IMR-90 (cell line): ENCODE measurements around the gene DLG4. TPM values are rescaled to one million over a fixed set of nuclear protein-coding genes. Genes with fewer than 3 reads are reported as not detected.

Experiments used
- ATAC-seq: fragments of 200-7000 bp; cut with Tn5 transposase; 2 replicates; pipeline ENCODE4 v1.9.1; 2020; ENCODE audit warnings: low read depth, mild to moderate bottlenecking, moderate library complexity
- BruUV-seq: library from RNA; stranded (reverse); fragments of 400-500 nt; replicated peaks from 2 replicates; lab custom pipeline; 2021; lab: Mats Ljungman, UMichigan
- CTCF ChIA-PET: fragments of 300-600 bp; formaldehyde crosslinking; extraction: SDS; loops from one replicate; lab custom pipeline; 2021; ENCODE audit warnings: antibody characterized with exemption; lab: Yijun Ruan, JAX
- POLR2A ChIA-PET: fragments of 300-600 bp; sonication (Branson Sonifier 250); formaldehyde crosslinking; loops from one replicate; lab custom pipeline; 2022; ENCODE audit warnings: antibody characterized with exemption; ENCODE audit not compliant: unreplicated experiment; lab: Charles Lee
- DNase-seq: peaks from one replicate; pipeline ENCODE4 v3.0.0; 2013
- H2AFZ ChIP-seq: replicated peaks from 2 replicates; pipeline ENCODE3; 2013; ENCODE audit warnings: low read length, mild to moderate bottlenecking; ENCODE audit not compliant: poor library complexity
- H2AK5ac ChIP-seq: 2 replicates; pipeline ENCODE4 v1.6.1; 2013; ENCODE audit warnings: low read depth, low read length, inconsistent platforms
- H2AK9ac ChIP-seq: replicated peaks from 2 replicates; pipeline ENCODE3; 2013; ENCODE audit warnings: mild to moderate bottlenecking, low read depth, low read length, moderate library complexity; ENCODE audit not compliant: poor library complexity
- H2BK120ac ChIP-seq: 2 replicates; pipeline ENCODE4 v1.6.1; 2013; ENCODE audit warnings: low read depth, low read length, inconsistent platforms
- H2BK15ac ChIP-seq: 3 replicates; pipeline ENCODE4 v1.6.1; 2013; ENCODE audit warnings: low read depth, low read length, inconsistent platforms
- H2BK20ac ChIP-seq: 2 replicates; pipeline ENCODE4 v1.6.1; 2013; ENCODE audit warnings: low read depth, mild to moderate bottlenecking, inconsistent platforms, low read length, moderate library complexity
- H2BK5ac ChIP-seq: 2 replicates; pipeline ENCODE4 v1.6.1; 2013; ENCODE audit warnings: mild to moderate bottlenecking, low read depth, low read length, inconsistent platforms; ENCODE audit not compliant: poor library complexity, severe bottlenecking
- H3K14ac ChIP-seq: replicated peaks from 2 replicates; pipeline ENCODE4 v1.6.1; 2013; ENCODE audit warnings: low read depth, low read length, inconsistent platforms
- H3K18ac ChIP-seq: 2 replicates; pipeline ENCODE4 v1.6.1; 2013; ENCODE audit warnings: low read depth, low read length, control low read depth
- H3K23ac ChIP-seq: 2 replicates; pipeline ENCODE4 v1.6.1; 2013; ENCODE audit warnings: low read depth, low read length, inconsistent platforms
- H3K27ac ChIP-seq: 2 replicates; pipeline ENCODE4 v1.5.1; 2013; ENCODE audit warnings: mild to moderate bottlenecking, control low read depth, low read length; ENCODE audit not compliant: insufficient read depth
- H3K27me3 ChIP-seq: 2 replicates; pipeline ENCODE4 v1.6.1; 2013; ENCODE audit warnings: low read length; ENCODE audit not compliant: control insufficient read depth, insufficient read depth
- H3K36me3 ChIP-seq: 2 replicates; pipeline ENCODE4 v1.6.1; 2013; ENCODE audit warnings: low read length, mixed read lengths; ENCODE audit not compliant: control insufficient read depth, insufficient read depth
- H3K4ac ChIP-seq: 2 replicates; pipeline ENCODE4 v1.6.1; 2013; ENCODE audit warnings: low read depth, low read length, inconsistent platforms
- H3K4me1 ChIP-seq: 2 replicates; pipeline ENCODE4 v1.6.1; 2013; ENCODE audit warnings: low read length, mixed read lengths; ENCODE audit not compliant: control insufficient read depth, insufficient read depth
- H3K4me2 ChIP-seq: 2 replicates; pipeline ENCODE4 v1.6.1; 2013; ENCODE audit warnings: low read depth, mild to moderate bottlenecking, control low read depth, low read length, moderate library complexity
- H3K4me3 ChIP-seq: 2 replicates; pipeline ENCODE4 v1.5.1; 2013; ENCODE audit warnings: low read depth, mild to moderate bottlenecking, control low read depth, low read length, moderate library complexity; ENCODE audit not compliant: insufficient read depth
- H3K56ac ChIP-seq: 2 replicates; pipeline ENCODE4 v1.6.1; 2013; ENCODE audit warnings: low read length, inconsistent platforms; ENCODE audit not compliant: insufficient read depth; ENCODE audit errors: extremely low read depth
- H3K79me1 ChIP-seq, 2 experiments: 2 replicates each; pipeline ENCODE4 v1.6.1; 2013; ENCODE audit warnings: low read length in 2 of 2, inconsistent platforms in 1 of 2, low read depth in 1 of 2
- H3K9ac ChIP-seq: 2 replicates; pipeline ENCODE4 v1.6.1; 2013; ENCODE audit warnings: low read depth, low read length, control low read depth
- H3K9me1 ChIP-seq: 2 replicates; pipeline ENCODE4 v1.6.1; 2013; ENCODE audit warnings: low read length, inconsistent platforms; ENCODE audit not compliant: insufficient read depth
- H3K9me3 ChIP-seq: 2 replicates; pipeline ENCODE4 v1.6.1; 2013; ENCODE audit warnings: low read length; ENCODE audit not compliant: control insufficient read depth, insufficient read depth
- H4K20me1 ChIP-seq: 2 replicates; pipeline ENCODE4 v1.6.1; 2013; ENCODE audit warnings: low read length, inconsistent platforms; ENCODE audit not compliant: insufficient read depth
- H4K5ac ChIP-seq: 2 replicates; pipeline ENCODE4 v1.6.1; 2013; ENCODE audit warnings: mild to moderate bottlenecking, low read depth, low read length, control low read depth
- H4K8ac ChIP-seq, 2 experiments: 2 replicates each; pipeline ENCODE4 v1.6.1; 2013; ENCODE audit warnings: low read depth in 2 of 2, low read length in 2 of 2, control low read depth in 1 of 2, inconsistent platforms in 1 of 2
- H4K91ac ChIP-seq: 2 replicates; pipeline ENCODE4 v1.6.1; 2013; ENCODE audit warnings: low read depth, low read length, inconsistent platforms; ENCODE audit not compliant: insufficient read depth
- BHLHE40 ChIP-seq: fragments of 150-350 bp; IDR thresholded peaks from 2 replicates; pipeline ENCODE4 v1.6.1; 2016; ENCODE audit warnings: mild to moderate bottlenecking, low read depth, low read length
- CEBPB ChIP-seq: IDR thresholded peaks from 2 replicates; pipeline ENCODE4 v1.6.1; 2012; ENCODE audit warnings: low read depth, low read length, improper control_type of control experiment
- CHD1 ChIP-seq: IDR thresholded peaks from 2 replicates; pipeline ENCODE4 v1.6.1; 2012; ENCODE audit warnings: low read depth, low read length, improper control_type of control experiment
- CTCF ChIP-seq: conservative IDR thresholded peaks from 2 replicates; pipeline ENCODE4 v1.5.1; 2012; ENCODE audit warnings: mild to moderate bottlenecking, low read depth, low read length, improper control_type of control experiment
- FOS ChIP-seq: fragments of 150-350 bp; IDR thresholded peaks from 2 replicates; pipeline ENCODE4 v1.6.1; 2016; ENCODE audit warnings: low read depth, low read length
- MAFK ChIP-seq: IDR thresholded peaks from 2 replicates; pipeline ENCODE4 v1.6.1; 2012; ENCODE audit warnings: low read depth, low read length, improper control_type of control experiment
- MAZ ChIP-seq: IDR thresholded peaks from 2 replicates; pipeline ENCODE4 v1.6.1; 2012; ENCODE audit warnings: low read depth, mild to moderate bottlenecking, low read length, improper control_type of control experiment, moderate library complexity, borderline replicate concordance
- MXI1 ChIP-seq: IDR thresholded peaks from 2 replicates; pipeline ENCODE4 v1.6.1; 2012; ENCODE audit warnings: low read depth, mild to moderate bottlenecking, low read length, moderate library complexity, borderline replicate concordance
- NFE2L2 ChIP-seq: fragments of 150-350 bp; IDR thresholded peaks from 2 replicates; pipeline ENCODE4 v1.6.1; 2016; ENCODE audit warnings: low read depth, mild to moderate bottlenecking, low read length
- POLR2A ChIP-seq: IDR thresholded peaks from 2 replicates; pipeline ENCODE4 v1.6.1; 2012; ENCODE audit warnings: mild to moderate bottlenecking, low read depth, low read length
- RAD21 ChIP-seq: IDR thresholded peaks from 2 replicates; pipeline ENCODE4 v1.6.1; 2012; ENCODE audit warnings: low read length, improper control_type of control experiment
- RCOR1 ChIP-seq: IDR thresholded peaks from 2 replicates; pipeline ENCODE4 v1.6.1; 2012; ENCODE audit warnings: mild to moderate bottlenecking, low read length, improper control_type of control experiment; ENCODE audit not compliant: insufficient replicate concordance
- RFX5 ChIP-seq: IDR thresholded peaks from 2 replicates; pipeline ENCODE4 v1.8.0; 2012; ENCODE audit warnings: low read depth, mild to moderate bottlenecking, low read length, moderate library complexity
- SMC3 ChIP-seq: fragments of 150-350 bp; IDR thresholded peaks from 2 replicates; pipeline ENCODE4 v1.6.1; 2016; ENCODE audit warnings: low read depth, mild to moderate bottlenecking, antibody characterized with exemption, low read length, moderate library complexity
- WGBS, 2 experiments: methylation state at CpG; one replicate each; pipeline versions ENCODE4 v1.1.5 to v1.1.7; 2013; ENCODE audit warnings: missing lambda C conversion rate in 2 of 2; ENCODE audit not compliant: insufficient read length in 1 of 2; ENCODE audit errors: extremely low coverage in 2 of 2; 5-methylcytosine and 5-hydroxymethylcytosine counted together
- dilution Hi-C: fragments of 300-500 bp; cut with HindIII; formaldehyde crosslinking; loops from one replicate; pipeline ENCODE4 v1.14.3; 2018; ENCODE audit warnings: low sequenced_read_pairs; ENCODE audit not compliant: unreplicated experiment
- in situ Hi-C: fragments of 300-500 bp; cut with MboI; formaldehyde crosslinking; loops from 3 replicates; pipeline ENCODE4 v1.14.3; 2019; ENCODE audit warnings: low sequenced_read_pairs, inconsistent platforms, mixed read lengths
- intact Hi-C: fragments of 100-400 bp; cut with micrococcal nuclease; formaldehyde crosslinking; loops from 2 replicates; pipeline ENCODE4 v1.10.0; 2022
- polyA plus RNA-seq, 3 experiments: library from polyadenylated mRNA; depleted of rRNA; stranded (reverse); fragments of >200 nt; gene quantifications; 2 replicates each; pipeline ENCODE4 v1.2.3, GENCODE V29; 2012; ENCODE audit warnings: low replicate concordance in 1 of 3
- total RNA-seq: library from RNA; depleted of rRNA; stranded (reverse); fragments of >200 nt; gene quantifications from 2 replicates; pipeline ENCODE4 v1.2.3, GENCODE V29; 2012
- TF ChIP-seq, protein P1 (sequence below): fragments of 150-350 bp; IDR thresholded peaks from 2 replicates; pipeline ENCODE4 v1.6.1; 2017; ENCODE audit warnings: mild to moderate bottlenecking, antibody characterized with exemption, low read length, low read depth
- TF ChIP-seq, protein P2 (sequence below): fragments of 150-350 bp; IDR thresholded peaks from 2 replicates; pipeline ENCODE4 v1.6.1; 2016; ENCODE audit warnings: low read depth, mild to moderate bottlenecking, low read length, moderate library complexity, borderline replicate concordance

DLG4 gene
- total and polyA plus RNA-seq, 2 of the 4 experiments (the other 2 are of a cell fraction): 8.2 to 30.5 TPM

DNA sequence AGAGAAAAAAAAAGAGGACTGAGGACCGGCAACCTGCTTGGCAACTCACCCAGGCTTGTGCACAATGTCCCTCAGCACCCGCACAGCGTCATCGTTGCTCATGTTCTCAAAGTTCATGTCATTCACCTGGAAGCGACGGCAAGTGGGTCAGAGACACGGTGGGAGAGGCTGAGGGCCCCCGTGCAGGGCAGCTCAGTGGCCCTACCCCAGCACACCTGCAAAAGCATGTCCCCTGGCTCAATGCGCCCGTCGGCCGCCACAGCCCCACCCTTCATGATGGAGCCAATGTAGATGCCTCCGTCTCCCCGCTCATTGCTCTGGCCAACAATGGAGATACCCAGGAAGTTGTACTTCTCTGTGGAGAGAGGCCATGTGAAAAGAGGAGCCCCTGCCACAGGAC lies 9.3 kb upstream of the DLG4 start:
- Histone ChIP-seq H3K4me1 (no peaks in the 10 kb centered on the region; the same call in 1 of the 2 replicates), H3K23ac (no peak overlapping the region), H3K27me3 (no peaks in the 10 kb centered on the region), H3K18ac (no peak overlapping the region), H2BK20ac (no peak overlapping the region), H3K4me3 (no peak overlapping the region), H3K9ac (no peak overlapping the region), H3K56ac (no peak overlapping the region), H3K9me3 (no peaks in the 10 kb centered on the region), H4K5ac (no peak overlapping the region), H2AK5ac (no peak overlapping the region), H4K91ac (no peak overlapping the region), H3K36me3 (peaks cover 60% of the 10 kb centered on the region), H2BK5ac (no peak overlapping the region), H3K14ac (no peak overlapping the region), H2AK9ac (no peak overlapping the region), H3K79me1 (peaks cover 8 to 75% of the 10 kb centered on the region in 2 experiments; a peak in 3 of 4 replicates), H3K4ac (no peak overlapping the region), H2AFZ (no peak overlapping the region), H3K4me2 (no peak overlapping the region), H2BK120ac (no peak overlapping the region), H2BK15ac (no peak overlapping the region), H4K20me1 (peaks cover 28% of the 10 kb centered on the region), H3K9me1 (peaks cover 6% of the 10 kb centered on the region), H3K27ac (no peak overlapping the region), H4K8ac (no peak overlapping the region)
- 100% methylated on average over 7 of the region's 14 CpGs; no CpG with 5 or more reads in 1 of the 2 experiments for WGBS, 2 experiments
- in situ Hi-C loops: loop anchor here (25.0 kb wide), 1 partner anchor 933 kb away; the partner anchor contains the start of genes PER1 and VAMP2
- no peak for TF ChIP-seq MAZ
- no peak for TF ChIP-seq FOS
- TF ChIP-seq BHLHE40: no peak
- TF ChIP-seq MXI1: no peak
- no peak for TF ChIP-seq NFE2L2
- TF ChIP-seq CHD1: no peak
- TF ChIP-seq CTCF: no peak
- no peak for TF ChIP-seq CEBPB
- TF ChIP-seq RFX5: no peak
- TF ChIP-seq, protein P1, sequence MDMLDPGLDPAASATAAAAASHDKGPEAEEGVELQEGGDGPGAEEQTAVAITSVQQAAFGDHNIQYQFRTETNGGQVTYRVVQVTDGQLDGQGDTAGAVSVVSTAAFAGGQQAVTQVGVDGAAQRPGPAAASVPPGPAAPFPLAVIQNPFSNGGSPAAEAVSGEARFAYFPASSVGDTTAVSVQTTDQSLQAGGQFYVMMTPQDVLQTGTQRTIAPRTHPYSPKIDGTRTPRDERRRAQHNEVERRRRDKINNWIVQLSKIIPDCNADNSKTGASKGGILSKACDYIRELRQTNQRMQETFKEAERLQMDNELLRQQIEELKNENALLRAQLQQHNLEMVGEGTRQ: no peak
- TF ChIP-seq, protein P2, sequence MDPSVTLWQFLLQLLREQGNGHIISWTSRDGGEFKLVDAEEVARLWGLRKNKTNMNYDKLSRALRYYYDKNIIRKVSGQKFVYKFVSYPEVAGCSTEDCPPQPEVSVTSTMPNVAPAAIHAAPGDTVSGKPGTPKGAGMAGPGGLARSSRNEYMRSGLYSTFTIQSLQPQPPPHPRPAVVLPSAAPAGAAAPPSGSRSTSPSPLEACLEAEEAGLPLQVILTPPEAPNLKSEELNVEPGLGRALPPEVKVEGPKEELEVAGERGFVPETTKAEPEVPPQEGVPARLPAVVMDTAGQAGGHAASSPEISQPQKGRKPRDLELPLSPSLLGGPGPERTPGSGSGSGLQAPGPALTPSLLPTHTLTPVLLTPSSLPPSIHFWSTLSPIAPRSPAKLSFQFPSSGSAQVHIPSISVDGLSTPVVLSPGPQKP: no peak
- no peak for TF ChIP-seq POLR2A
- TF ChIP-seq RCOR1: no peak
- no peak for TF ChIP-seq SMC3
- no peak for TF ChIP-seq RAD21
- TF ChIP-seq MAFK: no peak
- DNase-seq: no peak
- no TSS peak for BruUV-seq
- intact Hi-C loops: no loop called here
- dilution Hi-C loops: no loop called here
- POLR2A ChIA-PET: interaction anchor here (1.3 kb wide), 1 partner anchor 10 kb away, joined by 4 read pairs; the partner anchor contains the start of genes ACADVL and DLG4
- CTCF ChIA-PET: no interaction called here
- no peak for ATAC-seq
